HEK293 (cell line): Measurements from ENCODE around the gene MYBBP1A.
A peak's percentile ranks its signal among the peaks of the same experiment; 100 is the strongest.

Experiments used
- CTCF ChIA-PET: fragments of 350-600 bp; formaldehyde crosslinking; extraction: SDS; loops from one replicate; lab custom pipeline; 2021; ENCODE audit warnings: antibody characterized with exemption; lab: Yijun Ruan, JAX
- POLR2A ChIA-PET: fragments of 300-600 bp; formaldehyde crosslinking; extraction: SDS; loops from one replicate; lab custom pipeline; 2020; ENCODE audit warnings: antibody characterized with exemption, inconsistent platforms; lab: Yijun Ruan, JAX
- H3K27ac ChIP-seq: fragments of 200-500 bp; sonication (Bioruptor generic); 2 replicates; pipeline ENCODE4 v1.5.1; 2014; ENCODE audit warnings: low read depth, low read length, control low read depth, inconsistent platforms; ENCODE audit errors: extremely low read depth
- H3K36me3 ChIP-seq, 2 experiments: fragments of 200-500 bp in 1 of 2; sonication (Bioruptor generic) in 1 of 2; 1 replicate in 1 of 2; 2 replicates in 1 of 2; pipeline ENCODE4 v1.5.1; 2014 to 2017; ENCODE audit warnings: inconsistent platforms in 2 of 2, low read length in 2 of 2; ENCODE audit not compliant: control insufficient read depth in 2 of 2, insufficient read depth in 1 of 2
- H3K4me1 ChIP-seq: fragments of 200-500 bp; sonication (Bioruptor generic); 2 replicates; pipeline ENCODE4 v1.5.1; 2014; ENCODE audit warnings: mild to moderate bottlenecking, low read length, inconsistent platforms; ENCODE audit not compliant: control insufficient read depth, insufficient read depth
- H3K4me3 ChIP-seq: 2 replicates; pipeline ENCODE4 v1.5.1; 2011; ENCODE audit warnings: low read depth, mild to moderate bottlenecking, control low read depth, low read length, moderate library complexity
- H3K9me3 ChIP-seq: fragments of 200-500 bp; sonication (Bioruptor generic); 2 replicates; pipeline ENCODE4 v1.5.1; 2014; ENCODE audit warnings: low read depth, low read length, inconsistent platforms; ENCODE audit not compliant: control insufficient read depth, insufficient read depth
- BCL11A ChIP-seq: fragments of 450-650 bp; formaldehyde crosslinking; IDR thresholded peaks from 2 replicates; pipeline ENCODE4 v1.5.1; 2016; ENCODE audit warnings: low read depth, missing biosample characterization, missing genetic modification characterization
- GLI4 ChIP-seq: fragments of 450-650 bp; formaldehyde crosslinking; IDR thresholded peaks from 2 replicates; pipeline ENCODE4 v1.5.1; 2016; ENCODE audit warnings: missing biosample characterization, missing genetic modification characterization
- HIC1 ChIP-seq: fragments of 450-650 bp; formaldehyde crosslinking; IDR thresholded peaks from 2 replicates; pipeline ENCODE4 v1.5.1; 2016; ENCODE audit warnings: missing biosample characterization, missing genetic modification characterization
- KLF1 ChIP-seq: fragments of 450-650 bp; formaldehyde crosslinking; IDR thresholded peaks from 2 replicates; pipeline ENCODE4 v1.5.1; 2016; ENCODE audit warnings: missing biosample characterization, missing genetic modification characterization
- SP2 ChIP-seq: fragments of 450-650 bp; formaldehyde crosslinking; IDR thresholded peaks from 2 replicates; pipeline ENCODE4 v1.5.1; 2016; ENCODE audit warnings: missing biosample characterization, missing genetic modification characterization
- ZBTB17 ChIP-seq: fragments of 450-650 bp; formaldehyde crosslinking; IDR thresholded peaks from 2 replicates; pipeline ENCODE4 v1.5.1; 2016; ENCODE audit warnings: missing biosample characterization, missing genetic modification characterization
- ZBTB48 ChIP-seq: fragments of 450-650 bp; formaldehyde crosslinking; IDR thresholded peaks from 2 replicates; pipeline ENCODE4 v1.5.1; 2016; ENCODE audit warnings: missing biosample characterization, missing genetic modification characterization
- ZBTB7A ChIP-seq: fragments of 450-650 bp; formaldehyde crosslinking; IDR thresholded peaks from 2 replicates; pipeline ENCODE4 v1.5.1; 2016; ENCODE audit warnings: low read depth, missing biosample characterization, missing genetic modification characterization
- ZFP37 ChIP-seq: fragments of 450-650 bp; formaldehyde crosslinking; IDR thresholded peaks from 2 replicates; pipeline ENCODE4 v1.5.1; 2016; ENCODE audit warnings: missing biosample characterization, missing genetic modification characterization
- ZFP69B ChIP-seq: fragments of 450-650 bp; formaldehyde crosslinking; IDR thresholded peaks from 2 replicates; pipeline ENCODE4 v1.5.1; 2016; ENCODE audit warnings: missing biosample characterization, missing genetic modification characterization
- ZNF146 ChIP-seq: fragments of 450-650 bp; formaldehyde crosslinking; IDR thresholded peaks from 2 replicates; pipeline ENCODE4 v1.5.1; 2016; ENCODE audit warnings: missing biosample characterization, missing genetic modification characterization
- ZNF18 ChIP-seq: fragments of 450-650 bp; formaldehyde crosslinking; IDR thresholded peaks from 2 replicates; pipeline ENCODE4 v1.5.1; 2016; ENCODE audit warnings: missing biosample characterization, missing genetic modification characterization
- ZNF223 ChIP-seq: fragments of 450-650 bp; formaldehyde crosslinking; IDR thresholded peaks from 2 replicates; pipeline ENCODE4 v1.5.1; 2016; ENCODE audit warnings: missing biosample characterization, missing genetic modification characterization
- ZNF335 ChIP-seq: fragments of 450-650 bp; formaldehyde crosslinking; conservative IDR thresholded peaks from 2 replicates; pipeline ENCODE4 v1.5.1; 2016; ENCODE audit warnings: missing biosample characterization, missing genetic modification characterization
- ZNF596 ChIP-seq: fragments of 450-650 bp; IDR thresholded peaks from 2 replicates; pipeline ENCODE4 v1.5.0; 2018; ENCODE audit warnings: missing biosample characterization, mild to moderate bottlenecking, missing genetic modification characterization, moderate library complexity
- ZNF600 ChIP-seq: fragments of 450-650 bp; formaldehyde crosslinking; IDR thresholded peaks from 2 replicates; pipeline ENCODE4 v1.5.1; 2016; ENCODE audit warnings: missing biosample characterization, missing genetic modification characterization
- ZNF621 ChIP-seq: fragments of 450-650 bp; formaldehyde crosslinking; IDR thresholded peaks from 2 replicates; pipeline ENCODE4 v1.5.1; 2017; ENCODE audit warnings: missing biosample characterization, missing genetic modification characterization
- ZNF624 ChIP-seq: fragments of 450-650 bp; formaldehyde crosslinking; IDR thresholded peaks from 2 replicates; pipeline ENCODE4 v1.5.1; 2017; ENCODE audit warnings: missing biosample characterization, missing genetic modification characterization
- ZNF768 ChIP-seq: fragments of 450-650 bp; formaldehyde crosslinking; IDR thresholded peaks from 2 replicates; pipeline ENCODE4 v1.5.1; 2018; ENCODE audit warnings: missing biosample characterization, mild to moderate bottlenecking, missing genetic modification characterization
- TF ChIP-seq, protein P1 (sequence below): fragments of 450-650 bp; formaldehyde crosslinking; IDR thresholded peaks from 2 replicates; pipeline ENCODE4 v1.5.1; 2016; ENCODE audit warnings: missing biosample characterization, missing genetic modification characterization
- TF ChIP-seq, protein P2 (sequence below): fragments of 450-650 bp; formaldehyde crosslinking; IDR thresholded peaks from 2 replicates; pipeline ENCODE4 v1.5.1; 2016; ENCODE audit warnings: missing biosample characterization, missing genetic modification characterization

MYBBP1A gene

DNA sequence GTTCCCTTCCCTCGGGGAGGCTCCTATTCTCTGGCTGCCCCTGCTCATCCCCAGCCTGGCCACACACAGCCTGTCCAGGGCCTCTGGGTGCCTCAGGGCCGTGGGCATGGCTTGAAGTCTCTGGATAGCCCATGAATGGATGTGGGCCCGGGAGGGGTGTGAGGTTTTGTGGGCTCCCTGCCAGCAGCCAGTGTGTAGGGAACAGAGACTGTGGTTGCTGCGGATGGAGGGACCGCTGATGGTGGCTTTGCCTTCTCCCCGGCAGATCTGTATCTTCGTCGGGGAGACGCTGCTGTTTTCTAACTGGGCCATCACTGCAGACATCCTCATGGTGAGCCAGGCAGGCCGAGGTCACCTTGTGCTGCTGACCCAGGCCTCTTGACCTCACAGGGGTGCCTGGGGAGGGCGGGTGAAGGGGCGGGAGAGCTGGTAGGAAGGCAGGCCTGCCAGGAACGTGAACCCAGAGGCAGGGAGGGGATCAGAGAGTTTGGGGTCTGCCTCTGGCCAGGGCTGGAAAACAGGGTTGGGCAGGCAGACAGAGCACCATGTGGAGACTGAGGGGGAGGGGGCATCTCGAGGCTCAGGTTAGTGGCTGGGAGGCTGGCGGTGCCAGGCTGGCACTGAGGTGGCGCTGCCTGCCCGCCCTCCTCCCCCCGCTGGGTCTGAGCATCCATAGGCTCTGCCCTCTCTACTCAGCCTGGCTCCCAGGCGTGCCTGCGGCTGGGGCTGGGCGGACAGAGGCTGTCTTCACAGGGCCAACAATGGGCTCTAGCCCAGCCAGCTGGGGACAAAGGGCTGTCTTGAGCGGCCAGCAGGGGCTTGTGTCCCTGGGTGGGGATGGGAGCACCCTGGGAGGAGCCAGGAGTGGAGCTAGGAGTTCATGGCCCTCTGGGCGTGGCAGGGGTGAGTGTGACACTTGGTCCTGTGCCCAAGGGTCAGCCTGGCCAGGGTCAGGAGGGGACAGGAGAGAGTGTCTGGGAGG is 21.4 kb downstream of the MYBBP1A start:
- H3K4me3 ChIP-seq: no peak overlapping the region
- H3K4me1 ChIP-seq: no peaks in the 10 kb centered on the region
- TF ChIP-seq GLI4: no peak
- no peak for TF ChIP-seq ZNF624
- TF ChIP-seq ZFP37 (tag by site-specific recombination): no peak
- TF ChIP-seq BCL11A (tag by site-specific recombination): 0 out of 2 replicates have a peak, but pooled peaks have one; percentile 17
- TF ChIP-seq ZFP69B (tag by site-specific recombination): peak; percentile 70; the same call in 1 of the 2 replicates
- TF ChIP-seq, protein P1, sequence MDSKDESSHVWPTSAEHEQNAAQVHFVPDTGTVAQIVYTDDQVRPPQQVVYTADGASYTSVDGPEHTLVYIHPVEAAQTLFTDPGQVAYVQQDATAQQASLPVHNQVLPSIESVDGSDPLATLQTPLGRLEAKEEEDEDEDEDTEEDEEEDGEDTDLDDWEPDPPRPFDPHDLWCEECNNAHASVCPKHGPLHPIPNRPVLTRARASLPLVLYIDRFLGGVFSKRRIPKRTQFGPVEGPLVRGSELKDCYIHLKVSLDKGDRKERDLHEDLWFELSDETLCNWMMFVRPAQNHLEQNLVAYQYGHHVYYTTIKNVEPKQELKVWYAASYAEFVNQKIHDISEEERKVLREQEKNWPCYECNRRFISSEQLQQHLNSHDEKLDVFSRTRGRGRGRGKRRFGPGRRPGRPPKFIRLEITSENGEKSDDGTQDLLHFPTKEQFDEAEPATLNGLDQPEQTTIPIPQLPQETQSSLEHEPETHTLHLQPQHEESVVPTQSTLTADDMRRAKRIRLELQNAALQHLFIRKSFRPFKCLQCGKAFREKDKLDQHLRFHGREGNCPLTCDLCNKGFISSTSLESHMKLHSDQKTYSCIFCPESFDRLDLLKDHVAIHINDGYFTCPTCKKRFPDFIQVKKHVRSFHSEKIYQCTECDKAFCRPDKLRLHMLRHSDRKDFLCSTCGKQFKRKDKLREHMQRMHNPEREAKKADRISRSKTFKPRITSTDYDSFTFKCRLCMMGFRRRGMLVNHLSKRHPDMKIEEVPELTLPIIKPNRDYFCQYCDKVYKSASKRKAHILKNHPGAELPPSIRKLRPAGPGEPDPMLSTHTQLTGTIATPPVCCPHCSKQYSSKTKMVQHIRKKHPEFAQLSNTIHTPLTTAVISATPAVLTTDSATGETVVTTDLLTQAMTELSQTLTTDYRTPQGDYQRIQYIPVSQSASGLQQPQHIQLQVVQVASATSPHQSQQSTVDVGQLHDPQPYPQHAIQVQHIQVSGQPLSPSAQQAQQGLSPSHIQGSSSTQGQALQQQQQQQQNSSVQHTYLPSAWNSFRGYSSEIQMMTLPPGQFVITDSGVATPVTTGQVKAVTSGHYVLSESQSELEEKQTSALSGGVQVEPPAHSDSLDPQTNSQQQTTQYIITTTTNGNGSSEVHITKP: peak; percentile 92
- TF ChIP-seq ZBTB17 (tag by site-specific recombination): peak; percentile 95
- no peak for TF ChIP-seq ZNF335
- TF ChIP-seq ZNF18: no peak
- no peak for TF ChIP-seq ZNF621 (tag by site-specific recombination)
- TF ChIP-seq ZNF600 (tag by site-specific recombination): peak; percentile 93
- peak; percentile 36; the same call in 1 of the 2 replicates for TF ChIP-seq ZNF768 (tag by site-specific recombination)
- TF ChIP-seq SP2: 0 out of 2 replicates have a peak, but pooled peaks have one; percentile 22
- TF ChIP-seq ZNF223 (tag by site-specific recombination): 0 out of 2 replicates have a peak, but pooled peaks have one; percentile 67
- no peak for TF ChIP-seq ZBTB7A (tag by site-specific recombination)
- peak; percentile 45; the same call in 1 of the 2 replicates for TF ChIP-seq ZBTB48
- 0 out of 2 replicates have a peak, but pooled peaks have one; percentile 3 for TF ChIP-seq ZNF146 (tag by site-specific recombination)
- TF ChIP-seq KLF1: 0 out of 2 replicates have a peak, but pooled peaks have one; percentile 13
- no peak for TF ChIP-seq ZNF596 (tag by site-specific recombination)
- peak; percentile 87 for TF ChIP-seq HIC1 (tag by site-specific recombination)
- TF ChIP-seq, protein P2, sequence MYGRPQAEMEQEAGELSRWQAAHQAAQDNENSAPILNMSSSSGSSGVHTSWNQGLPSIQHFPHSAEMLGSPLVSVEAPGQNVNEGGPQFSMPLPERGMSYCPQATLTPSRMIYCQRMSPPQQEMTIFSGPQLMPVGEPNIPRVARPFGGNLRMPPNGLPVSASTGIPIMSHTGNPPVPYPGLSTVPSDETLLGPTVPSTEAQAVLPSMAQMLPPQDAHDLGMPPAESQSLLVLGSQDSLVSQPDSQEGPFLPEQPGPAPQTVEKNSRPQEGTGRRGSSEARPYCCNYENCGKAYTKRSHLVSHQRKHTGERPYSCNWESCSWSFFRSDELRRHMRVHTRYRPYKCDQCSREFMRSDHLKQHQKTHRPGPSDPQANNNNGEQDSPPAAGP (tag by site-specific recombination): 0 out of 2 replicates have a peak, but pooled peaks have one; percentile 11
- peaks cover 0 to 19% of the 10 kb centered on the region in 2 experiments; a peak in 1 of 3 replicates for H3K36me3 ChIP-seq
- no peaks in the 10 kb centered on the region for H3K9me3 ChIP-seq
- ChIA-PET CTCF (no interaction called here), POLR2A (interaction anchor here (1.0 to 2.6 kb wide), 3 partner anchors 10 to 113 kb away, joined by 3 to 11 read pairs (median 4); no protein-coding TSS in a partner anchor)
- H3K27ac ChIP-seq: no peak overlapping the region
